GM12878 (cell line): Measurements from ENCODE around the gene RRP1B. TPM values are rescaled to one million over a fixed set of nuclear protein-coding genes. Genes with fewer than 3 reads are reported as not detected.
"Not testable (repeated sequence)": the region's sequence is repeated elsewhere in the genome, so short reads cannot be mapped to it uniquely, and the experiment has no call there.

ENCODE experiments used
- ATAC-seq: fragments of 200-7000 bp; cut with Tn5 transposase; 3 replicates; pipeline ENCODE4 v1.9.1; 2020; ENCODE audit warnings: mild to moderate bottlenecking, moderate library complexity
- BruUV-seq: library from RNA; stranded (reverse); fragments of 400-500 nt; replicated peaks from 2 replicates; lab custom pipeline; 2021; lab: Mats Ljungman, UMichigan
- CTCF ChIA-PET: fragments of 300-600 bp; sonication (Branson Sonifier 250); formaldehyde crosslinking; extraction: SDS; loops from one replicate; lab custom pipeline; 2021; ENCODE audit warnings: inconsistent platforms; lab: Yijun Ruan, JAX
- POLR2A ChIA-PET: fragments of 350-600 bp; formaldehyde crosslinking; extraction: SDS; loops from one replicate; lab custom pipeline; 2021; ENCODE audit warnings: inconsistent platforms; lab: Charles Lee
- RAD21 ChIA-PET: fragments of 300-600 bp; sonication (Branson Sonifier 250); formaldehyde crosslinking; loops from one replicate; lab custom pipeline; 2023; ENCODE audit warnings: antibody characterized with exemption; ENCODE audit not compliant: unreplicated experiment; lab: Charles Lee
- SMC1A ChIA-PET: fragments of 300-600 bp; sonication (Branson Sonifier 250); formaldehyde crosslinking; loops from one replicate; lab custom pipeline; 2023; ENCODE audit not compliant: unreplicated experiment, uncharacterized antibody; lab: Charles Lee
- DNase-seq: peaks from one replicate; pipeline ENCODE4 v3.0.0-alpha.2; 2011; ENCODE audit warnings: low read depth, low spot score
- FAIRE-seq: peaks from 3 replicates; lab custom pipeline; 2011; peaks lifted over from hg19 to GRCh38; lab: Jason Lieb, UNC
- H2AFZ ChIP-seq: 2 replicates; pipeline ENCODE4 v1.6.0; 2011; ENCODE audit warnings: low read depth, low read length, control low read depth; ENCODE audit not compliant: control insufficient read depth
- H3K27ac ChIP-seq: 2 replicates; pipeline ENCODE4 v1.5.1; 2011; ENCODE audit warnings: control low read depth; ENCODE audit not compliant: control insufficient read depth, insufficient read depth
- H3K27me3 ChIP-seq, 2 experiments: replicated peaks in 1 of 2; 2 replicates each; pipeline versions ENCODE4 v1.6.0 to v1.6.1; 2011; ENCODE audit warnings: low read length in 1 of 2; ENCODE audit not compliant: control insufficient read depth in 2 of 2, insufficient read depth in 2 of 2
- H3K36me3 ChIP-seq, 2 experiments: 2 replicates each; pipeline ENCODE4 v1.5.1; 2011; ENCODE audit warnings: low read length in 1 of 2; ENCODE audit not compliant: control insufficient read depth in 2 of 2, insufficient read depth in 2 of 2
- H3K4me1 ChIP-seq: 2 replicates; pipeline ENCODE4 v1.6.1; 2011; ENCODE audit warnings: mild to moderate bottlenecking, low read length, moderate library complexity, mixed read lengths; ENCODE audit not compliant: control insufficient read depth, insufficient read depth
- H3K4me2 ChIP-seq: 2 replicates; pipeline ENCODE4 v1.6.0; 2011; ENCODE audit warnings: control low read depth; ENCODE audit not compliant: control insufficient read depth, insufficient read depth
- H3K4me3 ChIP-seq: fragments of 200-600 bp; sonication (generic); 2 replicates; pipeline ENCODE4 v1.5.1; 2016
- H3K79me2 ChIP-seq: 2 replicates; pipeline ENCODE4 v1.6.0; 2011; ENCODE audit warnings: low read length; ENCODE audit not compliant: control insufficient read depth, insufficient read depth
- H3K9ac ChIP-seq: 2 replicates; pipeline ENCODE4 v1.8.0; 2011; ENCODE audit warnings: low read length, control low read depth, mixed read lengths; ENCODE audit not compliant: control insufficient read depth, insufficient read depth
- H3K9me3 ChIP-seq: replicated peaks from 3 replicates; pipeline ENCODE4 v1.5.1; 2011; ENCODE audit warnings: mild to moderate bottlenecking, low read length; ENCODE audit not compliant: control insufficient read depth, insufficient read depth
- H4K20me1 ChIP-seq: 2 replicates; pipeline ENCODE4 v1.6.0; 2011; ENCODE audit not compliant: control insufficient read depth, insufficient read depth
- WGBS: methylation state at CpG from one replicate; pipeline ENCODE4 v1.1.6; 2016; ENCODE audit warnings: low lambda C conversion rate; ENCODE audit not compliant: insufficient replicate concordance, insufficient coverage; ENCODE audit errors: missing lambda C conversion rate; 5-methylcytosine and 5-hydroxymethylcytosine counted together
- in situ Hi-C: fragments of 300-500 bp; cut with MboI; formaldehyde crosslinking; loops from 9 replicates; pipeline ENCODE4 v1.14.3; 2018; ENCODE audit warnings: mixed read lengths
- intact Hi-C: fragments of 100-400 bp; cut with micrococcal nuclease; formaldehyde crosslinking; loops from one replicate; pipeline ENCODE4 v1.14.2; 2022; ENCODE audit not compliant: unreplicated experiment
- polyA plus RNA-seq, 11 experiments: library from polyadenylated mRNA; depleted of rRNA in 4 of 11; unstranded in 6 of 11; stranded (reverse) in 5 of 11; fragments of >200 nt; fragmentation: Nextera tagmentation in 4 of 11; fragmentation: Illumina TruSeq in 1 of 11; extraction: Ambion mirVana in 4 of 11; extraction: Trizol in 1 of 11; gene quantifications; 1 replicate in 1 of 11; 2 replicates in 10 of 11; pipeline versions ENCODE4 v1.2.1 to v1.2.3, GENCODE V29; 2011 to 2016; ENCODE audit warnings: inconsistent platforms in 2 of 11, missing spikeins in 2 of 11, low read depth in 1 of 11
- total RNA-seq, 4 experiments: library from RNA; depleted of rRNA in 3 of 4; stranded (reverse); fragments of >200 nt in 3 of 4; fragmentation: Illumina TruSeq in 1 of 4; extraction: Trizol in 1 of 4; gene quantifications; 2 replicates each; pipeline versions ENCODE4 v1.2.1 to v1.2.3, GENCODE V29; 2013 to 2021
- TF ChIP-seq, protein P1 (sequence below), 3 experiments: IDR thresholded peaks in 2 of 3; conservative IDR thresholded peaks in 1 of 3; 2 replicates each; pipeline ENCODE4 v1.5.1; 2011; ENCODE audit warnings: low read depth in 3 of 3, low read length in 3 of 3, mild to moderate bottlenecking in 3 of 3, control low read depth in 2 of 3, moderate library complexity in 2 of 3, inconsistent platforms in 1 of 3, mixed read lengths in 1 of 3; ENCODE audit not compliant: control insufficient read depth in 2 of 3, insufficient read depth in 1 of 3; ENCODE audit errors: extremely low read depth in 1 of 3
- TF ChIP-seq, protein P2 (sequence below): IDR thresholded peaks from 2 replicates; pipeline ENCODE4 v1.6.1; 2012; ENCODE audit warnings: low read depth, low read length, improper control_type of control experiment

RRP1B gene
- total and polyA plus RNA-seq, 10 of the 15 experiments (the other 5 are each of a cell fraction or from before 2014, with no cell fraction given): 8.1 to 57.4 (median 38.1) TPM

DNA sequence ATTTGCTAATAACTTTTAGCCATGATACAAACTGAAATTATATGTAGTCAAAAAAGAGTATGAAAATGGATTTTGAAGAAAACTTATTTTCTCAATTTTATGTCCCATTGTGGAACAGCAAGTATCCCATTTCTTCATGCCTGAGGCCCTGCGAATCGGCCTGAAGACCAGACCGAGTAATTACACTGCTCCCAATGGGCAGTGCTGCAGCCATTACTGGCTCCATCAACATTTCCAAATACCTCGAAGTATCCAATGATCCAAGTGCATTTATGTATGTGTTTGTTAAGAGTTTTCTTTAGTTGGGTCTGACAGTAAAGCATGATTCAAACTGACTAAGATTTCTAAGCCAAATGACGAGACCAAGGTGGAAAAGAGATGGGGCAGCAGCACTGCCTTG, 44.5 kb upstream of the RRP1B start (continued):
- TF ChIP-seq, protein P1, sequence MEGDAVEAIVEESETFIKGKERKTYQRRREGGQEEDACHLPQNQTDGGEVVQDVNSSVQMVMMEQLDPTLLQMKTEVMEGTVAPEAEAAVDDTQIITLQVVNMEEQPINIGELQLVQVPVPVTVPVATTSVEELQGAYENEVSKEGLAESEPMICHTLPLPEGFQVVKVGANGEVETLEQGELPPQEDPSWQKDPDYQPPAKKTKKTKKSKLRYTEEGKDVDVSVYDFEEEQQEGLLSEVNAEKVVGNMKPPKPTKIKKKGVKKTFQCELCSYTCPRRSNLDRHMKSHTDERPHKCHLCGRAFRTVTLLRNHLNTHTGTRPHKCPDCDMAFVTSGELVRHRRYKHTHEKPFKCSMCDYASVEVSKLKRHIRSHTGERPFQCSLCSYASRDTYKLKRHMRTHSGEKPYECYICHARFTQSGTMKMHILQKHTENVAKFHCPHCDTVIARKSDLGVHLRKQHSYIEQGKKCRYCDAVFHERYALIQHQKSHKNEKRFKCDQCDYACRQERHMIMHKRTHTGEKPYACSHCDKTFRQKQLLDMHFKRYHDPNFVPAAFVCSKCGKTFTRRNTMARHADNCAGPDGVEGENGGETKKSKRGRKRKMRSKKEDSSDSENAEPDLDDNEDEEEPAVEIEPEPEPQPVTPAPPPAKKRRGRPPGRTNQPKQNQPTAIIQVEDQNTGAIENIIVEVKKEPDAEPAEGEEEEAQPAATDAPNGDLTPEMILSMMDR (IDR thresholded peaks at IDR 0.05 in 2 of 3, conservative IDR thresholded peaks at IDR 0.05 in 1 of 3; ENCODE audit: control insufficient read depth in 2 of 3, extremely low read depth in 1 of 3, insufficient read depth in 1 of 3, low read depth in 3 of 3, low read length in 3 of 3): no peak
- TF ChIP-seq, protein P2, sequence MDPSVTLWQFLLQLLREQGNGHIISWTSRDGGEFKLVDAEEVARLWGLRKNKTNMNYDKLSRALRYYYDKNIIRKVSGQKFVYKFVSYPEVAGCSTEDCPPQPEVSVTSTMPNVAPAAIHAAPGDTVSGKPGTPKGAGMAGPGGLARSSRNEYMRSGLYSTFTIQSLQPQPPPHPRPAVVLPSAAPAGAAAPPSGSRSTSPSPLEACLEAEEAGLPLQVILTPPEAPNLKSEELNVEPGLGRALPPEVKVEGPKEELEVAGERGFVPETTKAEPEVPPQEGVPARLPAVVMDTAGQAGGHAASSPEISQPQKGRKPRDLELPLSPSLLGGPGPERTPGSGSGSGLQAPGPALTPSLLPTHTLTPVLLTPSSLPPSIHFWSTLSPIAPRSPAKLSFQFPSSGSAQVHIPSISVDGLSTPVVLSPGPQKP: no peak

DNA sequence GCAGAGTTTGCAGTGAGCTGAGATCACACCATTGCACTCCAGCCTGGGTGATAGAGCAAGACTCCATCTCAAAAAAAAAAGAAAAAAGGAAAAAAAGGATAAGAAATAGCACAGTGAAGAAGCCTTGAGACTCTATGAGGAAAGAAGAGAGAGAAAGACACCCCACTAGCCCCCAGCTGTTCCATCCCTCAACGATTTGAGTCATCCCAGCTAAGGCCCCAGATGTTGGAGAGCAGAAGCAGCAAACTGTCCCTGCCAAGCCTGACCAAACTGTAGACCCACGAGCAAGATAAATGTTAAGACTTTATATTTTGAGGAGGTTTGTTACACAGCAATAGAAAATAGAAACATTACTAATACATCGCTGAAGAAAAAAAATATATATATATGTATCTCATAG, 42.5 kb upstream of the RRP1B start:
- H3K9ac ChIP-seq, FAIRE-seq, SMC1A ChIA-PET, DNase-seq, BruUV-seq, H3K4me2 ChIP-seq, H2AFZ ChIP-seq, H3K9me3 ChIP-seq, POLR2A ChIA-PET, H3K27me3 ChIP-seq, intact Hi-C loops, H3K79me2 ChIP-seq, H3K27ac ChIP-seq, ATAC-seq, H3K4me3 ChIP-seq, H3K36me3 ChIP-seq, H4K20me1 ChIP-seq, in situ Hi-C loops, RAD21 ChIA-PET, CTCF ChIA-PET: not testable (repeated sequence)
- 46% methylated on average over 3 of the region's 3 CpGs for WGBS
- peaks cover 12% of the 10 kb centered on the region; the same call in 1 of the 2 replicates for H3K4me1 ChIP-seq
